ENCODE measurements around the gene CACNB4.
"Not testable (repeated sequence)": the region's sequence is repeated elsewhere in the genome, so short reads cannot be mapped to it uniquely, and the experiment has no call there.

The CACNB4 gene

GRCh38 chr2:152024477-152024876, 74.4 kb downstream of the CACNB4 start:
- DNase-seq (ENCODE audit: low read depth in 1 of 2, low spot score in 1 of 2): no peak

- DNase-seq (ENCODE audit: low read depth in 1 of 2, low spot score in 1 of 2): no peak
These were observed 76.8 kb downstream of the CACNB4 start for GRCh38 chr2:152022090-152022489.

GRCh38 chr2:152021001-152021400, 77.8 kb downstream of the CACNB4 start:
- not testable (repeated sequence) for DNase-seq (ENCODE audit: low read depth in 1 of 2, low spot score in 1 of 2)

GRCh38 chr2:152019732-152020131, 79.1 kb downstream of the CACNB4 start:
- no peak for DNase-seq (ENCODE audit: low read depth in 1 of 2, low spot score in 1 of 2)

- DNase-seq (ENCODE audit: low read depth in 1 of 2, low spot score in 1 of 2): no peak
These were observed 82.4 kb downstream of the CACNB4 start for GRCh38 chr2:152016181-152017120.

- DNase-seq (ENCODE audit: low read depth in 1 of 2, low spot score in 1 of 2): no peak
These were observed 83.3 kb downstream of the CACNB4 start for GRCh38 chr2:152015552-152015951.

- DNase-seq (ENCODE audit: low read depth in 1 of 2, low spot score in 1 of 2): no peak
These were observed 86.1 kb downstream of the CACNB4 start for GRCh38 chr2:152012697-152013096.

GRCh38 chr2:152011724-152012123, 87.1 kb downstream of the CACNB4 start:
- no peak for DNase-seq (ENCODE audit: low read depth in 1 of 2, low spot score in 1 of 2)

GRCh38 chr2:152005607-152006006, 93.2 kb downstream of the CACNB4 start:
- DNase-seq (ENCODE audit: low read depth in 1 of 2, low spot score in 1 of 2): no peak

GRCh38 chr2:152003283-152003682, 95.6 kb downstream of the CACNB4 start:
- DNase-seq (ENCODE audit: low read depth in 1 of 2, low spot score in 1 of 2): not testable (repeated sequence)

GRCh38 chr2:151999053-151999452, 99.8 kb downstream of the CACNB4 start:
- DNase-seq (ENCODE audit: low read depth in 1 of 2, low spot score in 1 of 2): peak in 1 of 2 donors; percentile 11

- no peak for DNase-seq (ENCODE audit: low read depth in 1 of 2, low spot score in 1 of 2)
These were observed 102.4 kb downstream of the CACNB4 start for GRCh38 chr2:151996243-151997003.

- no peak for DNase-seq (ENCODE audit: low read depth in 1 of 2, low spot score in 1 of 2)
These were observed 103.7 kb downstream of the CACNB4 start for GRCh38 chr2:151995161-151995557.

- DNase-seq (ENCODE audit: low read depth in 1 of 2, low spot score in 1 of 2): not testable (repeated sequence)
These were observed 104.7 kb downstream of the CACNB4 start for GRCh38 chr2:151994178-151994577.

- no peak for DNase-seq (ENCODE audit: low read depth in 1 of 2, low spot score in 1 of 2)
These were observed 107.8 kb downstream of the CACNB4 start for GRCh38 chr2:151991010-151991409.

- no peak for DNase-seq (ENCODE audit: low read depth in 1 of 2, low spot score in 1 of 2)
These were observed 109.5 kb downstream of the CACNB4 start for GRCh38 chr2:151989378-151989777.

GRCh38 chr2:151987484-151987883, 111.4 kb downstream of the CACNB4 start:
- no peak for DNase-seq (ENCODE audit: low read depth in 1 of 2, low spot score in 1 of 2)

- no peak for DNase-seq (ENCODE audit: low read depth in 1 of 2, low spot score in 1 of 2)
These were observed 114.3 kb downstream of the CACNB4 start for GRCh38 chr2:151984424-151985083.

GRCh38 chr2:151983221-151983620, 115.6 kb downstream of the CACNB4 start:
- no peak for DNase-seq (ENCODE audit: low read depth in 1 of 2, low spot score in 1 of 2)

- no peak for DNase-seq (ENCODE audit: low read depth in 1 of 2, low spot score in 1 of 2)
These were observed 117.0 kb downstream of the CACNB4 start for GRCh38 chr2:151981886-151982285.

- no peak for DNase-seq (ENCODE audit: low read depth in 1 of 2, low spot score in 1 of 2)
These were observed 119.2 kb downstream of the CACNB4 start for GRCh38 chr2:151979694-151980093.

GRCh38 chr2:151978709-151979108, 120.1 kb downstream of the CACNB4 start:
- DNase-seq (ENCODE audit: low read depth in 1 of 2, low spot score in 1 of 2): no peak

Measured in stimulated activated CD4-positive, alpha-beta T cell treated with anti-CD3 and anti-CD28 coated beads, Interleukin-15, amount 100 ng/mL, for 1 hour (primary cell).